Measurements from ENCODE around the gene ZNF3. TPM values are rescaled to one million over a fixed set of nuclear protein-coding genes. Genes with fewer than 3 reads are reported as not detected.
A peak's percentile ranks its signal among the peaks of the same experiment; 100 is the strongest.

Gene ZNF3
- total RNA-seq, 4 donors from 2014 or later = 37.4 to 42.7 (median 41.0) TPM

DNA sequence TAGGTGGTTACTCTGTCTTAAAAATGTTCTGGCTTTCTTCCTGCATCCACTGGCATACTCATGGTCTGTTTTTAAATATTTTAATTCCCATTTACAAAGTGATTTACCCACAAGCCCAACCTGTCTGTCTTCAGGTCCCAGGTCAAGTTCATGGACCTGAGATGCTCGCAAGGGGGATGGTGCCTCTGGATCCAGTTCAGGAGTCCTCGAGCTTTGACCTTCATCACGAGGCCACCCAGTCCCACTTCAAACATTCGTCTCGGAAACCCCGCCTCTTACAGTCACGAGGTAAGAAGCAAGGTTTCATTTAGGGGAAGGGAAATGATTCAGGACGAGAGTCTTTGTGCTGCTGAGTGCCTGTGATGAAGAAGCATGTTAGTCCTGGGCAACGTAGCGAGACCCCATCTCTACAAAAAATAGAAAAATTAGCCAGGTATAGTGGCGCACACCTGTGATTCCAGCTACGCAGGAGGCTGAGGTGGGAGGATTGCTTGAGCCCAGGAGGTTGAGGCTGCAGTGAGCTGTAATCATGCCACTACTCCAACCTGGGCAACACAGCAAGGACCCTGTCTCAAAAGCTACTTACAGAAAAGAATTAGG, 57.4 kb downstream of the ZNF3 start:
- peaks cover under 1 to 42% (median 29%) of the 10 kb centered on the region in 4 donors for H3K4me1 ChIP-seq
- H3K9me3 ChIP-seq = no peaks in the 10 kb centered on the region
- no peak for TF ChIP-seq POLR2AphosphoS5 (IDR thresholded peaks at IDR 0.05)
- TF ChIP-seq EP300 (IDR thresholded peaks at IDR 0.05; ENCODE audit: low read depth) = no peak
- TF ChIP-seq, protein P1, sequence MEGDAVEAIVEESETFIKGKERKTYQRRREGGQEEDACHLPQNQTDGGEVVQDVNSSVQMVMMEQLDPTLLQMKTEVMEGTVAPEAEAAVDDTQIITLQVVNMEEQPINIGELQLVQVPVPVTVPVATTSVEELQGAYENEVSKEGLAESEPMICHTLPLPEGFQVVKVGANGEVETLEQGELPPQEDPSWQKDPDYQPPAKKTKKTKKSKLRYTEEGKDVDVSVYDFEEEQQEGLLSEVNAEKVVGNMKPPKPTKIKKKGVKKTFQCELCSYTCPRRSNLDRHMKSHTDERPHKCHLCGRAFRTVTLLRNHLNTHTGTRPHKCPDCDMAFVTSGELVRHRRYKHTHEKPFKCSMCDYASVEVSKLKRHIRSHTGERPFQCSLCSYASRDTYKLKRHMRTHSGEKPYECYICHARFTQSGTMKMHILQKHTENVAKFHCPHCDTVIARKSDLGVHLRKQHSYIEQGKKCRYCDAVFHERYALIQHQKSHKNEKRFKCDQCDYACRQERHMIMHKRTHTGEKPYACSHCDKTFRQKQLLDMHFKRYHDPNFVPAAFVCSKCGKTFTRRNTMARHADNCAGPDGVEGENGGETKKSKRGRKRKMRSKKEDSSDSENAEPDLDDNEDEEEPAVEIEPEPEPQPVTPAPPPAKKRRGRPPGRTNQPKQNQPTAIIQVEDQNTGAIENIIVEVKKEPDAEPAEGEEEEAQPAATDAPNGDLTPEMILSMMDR (IDR thresholded peaks at IDR 0.05) = no peak
- no peak for TF ChIP-seq POLR2A (IDR thresholded peaks at IDR 0.05)
- H3K36me3 ChIP-seq = peaks cover 0 to 44% (median 17%) of the 10 kb centered on the region in 4 donors
- DNase-seq = no peak
- no peaks in the 10 kb centered on the region for H3K27me3 ChIP-seq
- in situ Hi-C loops (cut with MboI; ENCODE audit: low pct_ligation_motif_present in 1 of 4, low pct_unique_long_range_greater_than_20kb in 1 of 4, low sequenced_read_pairs in 3 of 4) (no loop called here), intact Hi-C loops (cut with DNase I; ENCODE audit: low total_unique reads) (no loop called here)
- H3K27ac ChIP-seq = no peak overlapping the region
- 68 to 73% methylated on average over 6 to 12 of the region's 12 CpGs for WGBS, 2 donors (ENCODE audit: low coverage in 1 of 2)
- no peak overlapping the region for H3K4me3 ChIP-seq

DNA sequence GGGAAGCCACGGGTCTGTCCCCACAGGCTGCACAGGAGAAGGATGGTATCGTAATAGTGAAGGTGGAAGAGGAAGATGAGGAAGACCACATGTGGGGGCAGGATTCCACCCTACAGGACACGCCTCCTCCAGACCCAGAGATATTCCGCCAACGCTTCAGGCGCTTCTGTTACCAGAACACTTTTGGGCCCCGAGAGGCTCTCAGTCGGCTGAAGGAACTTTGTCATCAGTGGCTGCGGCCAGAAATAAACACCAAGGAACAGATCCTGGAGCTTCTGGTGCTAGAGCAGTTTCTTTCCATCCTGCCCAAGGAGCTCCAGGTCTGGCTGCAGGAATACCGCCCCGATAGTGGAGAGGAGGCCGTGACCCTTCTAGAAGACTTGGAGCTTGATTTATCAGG, 58.0 kb downstream of the ZNF3 start:
- TF ChIP-seq EP300 (IDR thresholded peaks at IDR 0.05; ENCODE audit: low read depth) = no peak
- no peak for TF ChIP-seq POLR2A (IDR thresholded peaks at IDR 0.05)
- TF ChIP-seq, protein P1 (IDR thresholded peaks at IDR 0.05) = no peak
- no peak for TF ChIP-seq POLR2AphosphoS5 (IDR thresholded peaks at IDR 0.05)
- Histone ChIP-seq H3K4me3 (no peak overlapping the region), H3K9me3 (no peaks in the 10 kb centered on the region), H3K27ac (peak overlapping the region in 3 of 4 donors; percentile 61 to 65 (median 64)), H3K4me1 (peaks cover 6 to 48% (median 35%) of the 10 kb centered on the region in 4 donors), H3K27me3 (no peaks in the 10 kb centered on the region), H3K36me3 (peaks cover 0 to 44% (median 17%) of the 10 kb centered on the region in 4 donors)
- 87 to 94% methylated on average over 2 to 12 of the region's 12 CpGs for WGBS, 2 donors (ENCODE audit: low coverage in 1 of 2)
- intact Hi-C loops (cut with DNase I; ENCODE audit: low total_unique reads) = no loop called here
- no peak for DNase-seq
- in situ Hi-C loops (cut with MboI; ENCODE audit: low pct_ligation_motif_present in 1 of 4, low pct_unique_long_range_greater_than_20kb in 1 of 4, low sequenced_read_pairs in 3 of 4) = no loop called here

DNA sequence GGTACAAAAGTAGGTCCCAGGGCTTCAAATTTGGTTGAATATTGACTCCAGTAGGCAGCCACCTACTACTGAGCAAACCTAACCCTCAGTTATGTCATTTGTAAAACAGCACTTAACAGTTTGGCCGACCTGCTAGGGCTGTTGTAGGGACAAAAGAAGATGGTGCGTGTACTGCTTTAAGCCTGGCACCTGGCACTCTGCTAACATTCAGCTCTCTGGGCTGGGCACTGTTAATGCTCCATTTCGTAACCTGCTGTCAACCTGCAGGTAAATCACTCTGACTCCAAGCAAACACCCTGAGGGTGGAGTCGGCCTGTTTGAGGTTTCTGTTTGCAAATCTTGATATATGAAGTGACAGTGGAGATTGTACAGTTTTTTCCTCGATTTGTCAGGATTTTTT, 58.9 kb downstream of the ZNF3 start:
- H3K4me1 ChIP-seq = peaks cover 15 to 57% (median 43%) of the 10 kb centered on the region in 4 donors
- H3K4me3 ChIP-seq = peak overlapping the region in 1 of 4 donors; percentile 16
- intact Hi-C loops (cut with DNase I; ENCODE audit: low total_unique reads) (no loop called here), in situ Hi-C loops (cut with MboI; ENCODE audit: low pct_ligation_motif_present in 1 of 4, low pct_unique_long_range_greater_than_20kb in 1 of 4, low sequenced_read_pairs in 3 of 4) (no loop called here)
- H3K36me3 ChIP-seq = peaks cover 0 to 36% (median 17%) of the 10 kb centered on the region in 4 donors
- 35 to 45% methylated on average over 2 to 5 of the region's 5 CpGs for WGBS, 2 donors (ENCODE audit: low coverage in 1 of 2)
- no peaks in the 10 kb centered on the region for H3K9me3 ChIP-seq
- no peaks in the 10 kb centered on the region for H3K27me3 ChIP-seq
- TF ChIP-seq, protein P1 (IDR thresholded peaks at IDR 0.05) = no peak
- TF ChIP-seq POLR2AphosphoS5 (IDR thresholded peaks at IDR 0.05) = peak in 1 of 3 donors; percentile 21
- H3K27ac ChIP-seq = peak overlapping the region; percentile 61 to 68 (median 64)
- DNase-seq = peak; percentile 77

DNA sequence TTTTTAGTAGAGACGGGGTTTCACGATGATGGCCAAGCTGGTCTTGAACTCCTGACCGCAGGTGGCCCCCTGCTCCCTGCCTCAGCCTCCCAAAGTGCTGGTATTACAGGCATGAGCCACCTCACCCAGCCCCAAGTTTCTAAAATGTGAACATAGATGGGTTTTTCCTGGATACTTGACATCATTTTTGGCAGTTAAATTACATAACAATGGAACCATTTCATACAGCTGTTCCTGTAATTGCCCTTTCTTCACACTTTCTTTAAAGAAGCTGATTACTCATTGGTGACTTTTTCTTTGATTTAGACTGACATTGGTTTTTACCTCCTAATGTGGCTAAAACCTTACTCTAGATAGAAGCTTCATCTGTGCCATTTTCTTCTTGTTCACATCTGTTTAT, 60.2 kb downstream of the ZNF3 start:
- H3K4me3 ChIP-seq = no peak overlapping the region

More for the DNA sequence above, 60.2 kb downstream of the ZNF3 start:
- intact Hi-C loops (cut with DNase I; ENCODE audit: low total_unique reads) (no loop called here), in situ Hi-C loops (cut with MboI; ENCODE audit: low pct_ligation_motif_present in 1 of 4, low pct_unique_long_range_greater_than_20kb in 1 of 4, low sequenced_read_pairs in 3 of 4) (no loop called here)
- DNase-seq = no peak
- peaks cover 22 to 71% (median 55%) of the 10 kb centered on the region in 4 donors for H3K4me1 ChIP-seq
- 77% methylated on average over 3 of the region's 3 CpGs; no CpG with 5 or more reads in 1 of the 2 donors for WGBS, 2 donors (ENCODE audit: low coverage in 1 of 2)
- H3K9me3 ChIP-seq = no peaks in the 10 kb centered on the region
- H3K27me3 ChIP-seq = no peaks in the 10 kb centered on the region
- TF ChIP-seq POLR2AphosphoS5 (IDR thresholded peaks at IDR 0.05) = no peak
- TF ChIP-seq, protein P1 (IDR thresholded peaks at IDR 0.05) = no peak
- TF ChIP-seq EP300 (IDR thresholded peaks at IDR 0.05; ENCODE audit: low read depth) = no peak
- TF ChIP-seq POLR2A (IDR thresholded peaks at IDR 0.05) = no peak
- H3K36me3 ChIP-seq = peaks cover 0 to 28% (median 14%) of the 10 kb centered on the region in 4 donors
- peak overlapping the region; percentile 61 to 68 (median 64) for H3K27ac ChIP-seq

Small RNAs within 50 kb of the gene (small RNA-seq; reads per million reads assigned to genes)
- gene MIR106B (24.8 to 120 (median 85.1) reads per million in 4 donors), gene MIR25 (509 to 1,826 (median 1,198) reads per million in 4 donors), gene MIR93 (107 to 467 (median 227) reads per million in 4 donors)

Other genes starting within 250 kb of the ZNF3 start
- gene OR2AE1, start 204.7 kb downstream of the ZNF3 start, total RNA-seq = not detected
- 10 to 100 TPM; 20.9 to 43.3 (median 39.6) TPM for gene TRIM4, start 162.2 kb downstream of the ZNF3 start, total RNA-seq
- gene GJC3, start 152.1 kb downstream of the ZNF3 start, total RNA-seq = not detected
- 10 to 100 TPM in 1 of 4 donors, 1 to 10 TPM in 1, not detected in 2; 3.2 to 17.1 TPM for gene AZGP1, start 105.7 kb downstream of the ZNF3 start, total RNA-seq
- gene ZKSCAN1, start 66.1 kb downstream of the ZNF3 start, total RNA-seq = 10 to 100 TPM; 63.1 to 97.5 (median 84.5) TPM
- 10 to 100 TPM in 2 of 4 donors, 1 to 10 TPM in 1, under 1 TPM in 1; 0.75 to 28.7 (median 10.0) TPM for gene ZSCAN21, start 31.9 kb downstream of the ZNF3 start, total RNA-seq
- 10 to 100 TPM; 18.3 to 61.3 (median 44.5) TPM for gene COPS6, start 7.2 kb upstream of the ZNF3 start, total RNA-seq
- gene MCM7, start 19.7 kb upstream of the ZNF3 start, total RNA-seq = 10 to 100 TPM; 30.3 to 72.6 (median 38.7) TPM
- 10 to 100 TPM; 16.5 to 86.0 (median 54.9) TPM for gene AP4M1, start 19.9 kb upstream of the ZNF3 start, total RNA-seq
- gene TAF6, start 37.6 kb upstream of the ZNF3 start, total RNA-seq = 100 to 1,000 TPM in 1 of 4 donors, 10 to 100 TPM in 3; 18.0 to 581 (median 43.9) TPM
- gene CNPY4, start 37.9 kb upstream of the ZNF3 start, total RNA-seq = 1 to 10 TPM; 4.9 to 9.4 (median 7.0) TPM
- gene MBLAC1, start 45.2 kb upstream of the ZNF3 start, total RNA-seq = 1 to 10 TPM in 2 of 4 donors, not detected in 2; 4.4 to 5.6 TPM
- 100 to 1,000 TPM; 105 to 403 (median 256) TPM for gene LAMTOR4, start 67.2 kb upstream of the ZNF3 start, total RNA-seq
- 100 to 1,000 TPM in 1 of 4 donors, 10 to 100 TPM in 3; 43.5 to 111 (median 51.2) TPM for gene TRAPPC14, start 77.0 kb upstream of the ZNF3 start, total RNA-seq
- gene GAL3ST4, start 86.9 kb upstream of the ZNF3 start, total RNA-seq = 1 to 10 TPM in 3 of 4 donors, not detected in 1; 2.0 to 5.1 (median 3.8) TPM
- gene GPC2, start 95.7 kb upstream of the ZNF3 start, total RNA-seq = 10 to 100 TPM in 2 of 4 donors, 1 to 10 TPM in 1, not detected in 1; 3.5 to 17.2 (median 12.5) TPM
- gene STAG3, start 96.2 kb upstream of the ZNF3 start, total RNA-seq = 1 to 10 TPM in 2 of 4 donors, under 1 TPM in 1, not detected in 1; 0.96 to 9.4 (median 2.2) TPM
- 1 to 10 TPM in 2 of 4 donors, not detected in 2; 2.2 to 4.3 TPM for gene PVRIG, start 138.2 kb upstream of the ZNF3 start, total RNA-seq
- not detected for gene SPDYE3, start 226.0 kb upstream of the ZNF3 start, total RNA-seq

Measured in transverse colon (tissue), 4 donors.